Neural progenitor cell (in vitro differentiated cells): ENCODE measurements around the gene PAFAH2. TPM values are rescaled to one million over a fixed set of nuclear protein-coding genes. Genes with fewer than 3 reads are reported as not detected.
A peak's percentile ranks its signal among the peaks of the same experiment; 100 is the strongest.

Source experiments
- DNase-seq: peaks from one replicate; pipeline ENCODE4 v3.0.0-alpha.2; 2016; ENCODE audit warnings: low spot score
- H2AFZ ChIP-seq: fragments of 200-600 bp; sonication (generic); replicated peaks from 2 replicates; pipeline ENCODE4 v1.6.1; 2016; ENCODE audit warnings: antibody characterized with exemption
- H3F3A ChIP-seq: fragments of 200-600 bp; sonication (generic); 2 replicates; pipeline ENCODE4 v1.6.1; 2016; ENCODE audit warnings: antibody characterized with exemption, low read depth
- H3K27ac ChIP-seq: fragments of 200-600 bp; sonication (generic); 2 replicates; pipeline ENCODE4 v1.5.1; 2016; ENCODE audit warnings: mild to moderate bottlenecking
- H3K27me3 ChIP-seq: fragments of 200-600 bp; sonication (generic); 2 replicates; pipeline ENCODE4 v1.6.1; 2016; ENCODE audit warnings: mild to moderate bottlenecking, moderate library complexity
- H3K36me3 ChIP-seq: fragments of 200-600 bp; sonication (generic); 2 replicates; pipeline ENCODE4 v1.5.1; 2016
- H3K4me1 ChIP-seq: fragments of 200-600 bp; sonication (generic); 2 replicates; pipeline ENCODE4 v1.6.1; 2016; ENCODE audit warnings: mixed run types
- H3K4me2 ChIP-seq: fragments of 200-600 bp; sonication (generic); 2 replicates; pipeline ENCODE4 v1.6.1; 2016
- H3K4me3 ChIP-seq: fragments of 200-600 bp; sonication (generic); 2 replicates; pipeline ENCODE4 v1.5.1; 2016
- H3K79me2 ChIP-seq: fragments of 200-600 bp; sonication (generic); 2 replicates; pipeline ENCODE4 v1.6.1; 2016; ENCODE audit warnings: low read depth
- H3K9ac ChIP-seq: fragments of 200-600 bp; sonication (generic); 2 replicates; pipeline ENCODE4 v1.6.1; 2016
- H3K9me3 ChIP-seq: fragments of 200-600 bp; sonication (generic); 2 replicates; pipeline ENCODE4 v1.5.1; 2016; ENCODE audit warnings: low read depth
- H4K20me1 ChIP-seq: fragments of 200-600 bp; sonication (generic); 2 replicates; pipeline ENCODE4 v1.6.1; 2016; ENCODE audit warnings: low read depth
- H3K27ac Mint-ChIP-seq: 3 replicates; pipeline ENCODE4 v1.8.0; 2021; ENCODE audit warnings: mixed read lengths
- H3K27me3 Mint-ChIP-seq: 2 replicates; pipeline ENCODE4 v1.8.0; 2022; ENCODE audit warnings: low read depth, mild to moderate bottlenecking, inconsistent platforms, moderate library complexity, mixed read lengths; ENCODE audit not compliant: insufficient read depth
- H3K36me3 Mint-ChIP-seq: 3 replicates; pipeline ENCODE4 v1.8.0; 2021; ENCODE audit warnings: mixed read lengths
- H3K4me1 Mint-ChIP-seq: 3 replicates; pipeline ENCODE4 v1.8.0; 2021; ENCODE audit warnings: mixed read lengths
- H3K4me3 Mint-ChIP-seq: 3 replicates; pipeline ENCODE4 v1.8.0; 2021; ENCODE audit warnings: mild to moderate bottlenecking, moderate library complexity, mixed read lengths
- H3K9me3 Mint-ChIP-seq: 3 replicates; pipeline ENCODE4 v1.8.0; 2020; ENCODE audit warnings: mixed read lengths
- CTCF ChIP-seq: fragments of 200-600 bp; sonication (generic); IDR thresholded peaks from 2 replicates; pipeline ENCODE4 v1.5.1; 2017; ENCODE audit warnings: antibody characterized with exemption, mild to moderate bottlenecking
- EZH2 ChIP-seq: fragments of 200-600 bp; sonication (generic); IDR thresholded peaks from 2 replicates; pipeline ENCODE4 v1.6.1; 2017; ENCODE audit warnings: antibody characterized with exemption, mild to moderate bottlenecking, moderate library complexity
- EZH2phosphoT487 ChIP-seq: fragments of 200-600 bp; sonication (generic); IDR thresholded peaks from 2 replicates; pipeline ENCODE4 v1.6.1; 2017; ENCODE audit warnings: antibody characterized with exemption
- total RNA-seq: library from RNA; depleted of rRNA; stranded (reverse); fragments of >200 nt; gene quantifications from 2 replicates; pipeline ENCODE4 v1.2.3, GENCODE V29; 2015; ENCODE audit warnings: low replicate concordance

Gene PAFAH2
- total RNA-seq, 1 donor from 2014 or later: 18.2 TPM

DNA sequence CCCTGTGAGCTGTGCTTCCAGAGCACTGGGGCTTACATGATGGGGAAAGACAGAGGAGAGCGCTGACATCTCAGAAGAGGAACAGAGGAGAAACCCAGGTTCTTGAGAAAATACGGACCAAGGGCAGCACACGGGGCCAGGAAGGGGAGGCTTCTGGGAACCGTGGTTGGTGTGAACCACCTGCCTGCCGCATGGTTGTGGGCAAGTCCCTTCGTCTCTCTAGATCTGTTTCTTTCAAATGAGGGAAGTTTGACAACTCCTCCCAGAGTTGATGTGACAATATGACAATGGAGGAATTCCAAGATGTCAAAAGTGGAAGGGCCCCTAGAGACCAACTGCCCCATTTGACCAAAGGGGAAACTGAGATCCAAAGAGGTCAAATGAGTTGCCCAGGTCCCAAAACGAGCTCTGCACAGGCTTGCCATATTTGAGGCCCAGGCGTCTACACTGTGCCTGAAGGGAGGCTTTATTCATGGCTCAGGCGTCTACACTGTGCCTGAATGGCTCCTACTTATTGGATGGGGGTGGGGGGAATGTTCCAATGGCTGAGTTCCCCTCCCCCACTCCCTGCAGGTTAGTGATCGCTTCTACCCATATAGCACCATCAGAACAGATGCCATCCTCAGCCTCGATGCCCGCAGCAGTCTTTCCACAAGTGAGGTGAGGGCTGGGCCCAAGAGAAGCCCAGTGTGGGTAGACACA lies 34.9 kb upstream of the PAFAH2 start:
- Histone ChIP-seq H3F3A (no peaks in the 10 kb centered on the region), H3K79me2 (no peaks in the 10 kb centered on the region), H3K27me3 (peaks cover 39% of the 10 kb centered on the region), H4K20me1 (no peaks in the 10 kb centered on the region), H3K4me3 (no peak overlapping the region), H2AFZ (no peak overlapping the region), H3K4me2 (no peak overlapping the region), H3K9ac (no peak overlapping the region), H3K36me3 (no peaks in the 10 kb centered on the region), H3K9me3 (no peaks in the 10 kb centered on the region), H3K27ac (no peak overlapping the region), H3K4me1 (peaks cover 5% of the 10 kb centered on the region)
- Mint-ChIP-seq H3K4me1 (peaks cover 19% of the 10 kb centered on the region), H3K9me3 (no peaks in the 10 kb centered on the region), H3K27ac (peak overlapping the region; percentile 84), H3K27me3 (peaks cover 14% of the 10 kb centered on the region), H3K36me3 (no peaks in the 10 kb centered on the region), H3K4me3 (no peak overlapping the region)
- no peak for DNase-seq
- TF ChIP-seq EZH2: no peak
- TF ChIP-seq CTCF: no peak
- TF ChIP-seq EZH2phosphoT487: no peak

DNA sequence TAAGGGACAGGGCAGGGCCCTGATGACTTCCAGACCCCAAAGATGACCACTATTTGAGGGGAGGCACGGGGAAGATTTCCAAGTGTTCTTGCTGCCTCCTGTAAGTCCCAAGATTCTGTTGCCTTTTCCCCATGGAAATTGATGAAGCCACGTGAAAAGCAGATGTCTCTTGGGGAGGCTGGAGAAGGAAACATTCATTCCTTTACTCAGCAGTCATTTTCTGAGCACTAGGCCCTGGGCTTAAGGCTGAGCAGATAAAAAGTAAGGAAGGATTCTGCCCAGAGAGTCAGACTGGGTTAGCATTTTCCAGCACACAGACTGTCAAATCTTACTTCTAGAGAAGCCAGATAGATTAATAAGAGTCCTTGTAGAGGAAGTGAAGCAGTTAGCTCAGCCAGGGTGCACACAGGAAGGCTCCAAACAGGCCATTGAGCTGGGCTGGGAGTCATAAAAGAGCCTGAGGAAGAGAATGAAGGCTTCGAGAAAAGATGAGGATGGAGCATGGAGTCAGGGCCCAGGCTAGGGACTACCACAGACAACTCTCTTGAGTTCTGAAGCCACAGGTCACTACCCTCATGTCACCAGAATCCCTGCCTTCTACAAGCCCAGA lies 33.9 kb upstream of the PAFAH2 start:
- no peaks in the 10 kb centered on the region for H3K79me2 ChIP-seq
- peaks cover 15% of the 10 kb centered on the region for H3K27me3 Mint-ChIP-seq
- no peaks in the 10 kb centered on the region for H3F3A ChIP-seq
- TF ChIP-seq EZH2phosphoT487 (no peak), CTCF (no peak), EZH2 (no peak)
- H3K9me3 ChIP-seq: no peaks in the 10 kb centered on the region
- no peak for DNase-seq
- peaks cover 22% of the 10 kb centered on the region for H3K4me1 Mint-ChIP-seq
- no peak overlapping the region for H3K4me3 ChIP-seq
- no peaks in the 10 kb centered on the region for H4K20me1 ChIP-seq
- H3K4me1 ChIP-seq: peaks cover 5% of the 10 kb centered on the region
- H3K27ac Mint-ChIP-seq: no peak overlapping the region
- no peak overlapping the region for H3K27ac ChIP-seq
- no peaks in the 10 kb centered on the region for H3K9me3 Mint-ChIP-seq
- no peak overlapping the region for H3K4me2 ChIP-seq
- H3K27me3 ChIP-seq: peaks cover 28% of the 10 kb centered on the region
- no peaks in the 10 kb centered on the region for H3K36me3 Mint-ChIP-seq
- no peak overlapping the region for H2AFZ ChIP-seq
- H3K36me3 ChIP-seq: no peaks in the 10 kb centered on the region
- H3K9ac ChIP-seq: no peak overlapping the region
- peak overlapping the region; percentile 19 for H3K4me3 Mint-ChIP-seq

DNA sequence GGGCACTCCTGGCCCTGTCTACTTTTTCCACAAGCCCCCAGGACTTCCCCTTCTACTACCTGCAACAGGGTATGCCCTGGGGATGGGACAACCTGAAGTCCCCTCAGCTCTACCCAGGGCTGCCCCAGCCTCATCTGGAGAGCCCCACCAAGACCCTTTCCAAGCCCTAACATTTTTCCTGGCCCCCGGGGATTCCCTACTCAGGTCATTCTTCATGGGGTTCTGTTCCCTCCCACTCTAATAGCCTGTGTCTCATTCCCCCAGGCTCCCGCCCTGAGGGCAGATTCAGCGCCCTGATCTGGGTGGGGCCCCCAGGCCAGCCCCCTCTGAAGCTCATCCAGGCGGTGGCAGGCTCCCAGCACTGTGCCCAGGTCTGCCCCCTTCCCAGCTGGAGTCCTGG lies 33.3 kb upstream of the PAFAH2 start:
- Mint-ChIP-seq H3K27ac (no peak overlapping the region), H3K9me3 (no peaks in the 10 kb centered on the region), H3K4me3 (no peak overlapping the region), H3K27me3 (peaks cover 12% of the 10 kb centered on the region), H3K36me3 (no peaks in the 10 kb centered on the region), H3K4me1 (peaks cover 19% of the 10 kb centered on the region)
- TF ChIP-seq EZH2: no peak
- no peak for TF ChIP-seq EZH2phosphoT487
- TF ChIP-seq CTCF: no peak
- peaks cover 2% of the 10 kb centered on the region for H3K4me1 ChIP-seq
- H3K27ac ChIP-seq: no peak overlapping the region
- no peak overlapping the region for H3K9ac ChIP-seq
- H4K20me1 ChIP-seq: no peaks in the 10 kb centered on the region
- H3K36me3 ChIP-seq: no peaks in the 10 kb centered on the region
- H3F3A ChIP-seq: no peaks in the 10 kb centered on the region
- no peak overlapping the region for H2AFZ ChIP-seq
- H3K4me3 ChIP-seq: no peak overlapping the region
- H3K79me2 ChIP-seq: no peaks in the 10 kb centered on the region
- H3K9me3 ChIP-seq: no peaks in the 10 kb centered on the region
- no peak for DNase-seq
- H3K4me2 ChIP-seq: no peak overlapping the region
- peaks cover 23% of the 10 kb centered on the region for H3K27me3 ChIP-seq
